NCI-H1105 (cell line): ENCODE results near the gene FARS2.
"Not testable (repeated sequence)": the region's sequence is repeated elsewhere in the genome, so short reads cannot be mapped to it uniquely, and the experiment has no call there.

Experiments
- DNase-seq: peaks from one replicate; lab custom pipeline; 2025; lab: John Stamatoyannopoulos, UW

The FARS2 gene

DNA sequence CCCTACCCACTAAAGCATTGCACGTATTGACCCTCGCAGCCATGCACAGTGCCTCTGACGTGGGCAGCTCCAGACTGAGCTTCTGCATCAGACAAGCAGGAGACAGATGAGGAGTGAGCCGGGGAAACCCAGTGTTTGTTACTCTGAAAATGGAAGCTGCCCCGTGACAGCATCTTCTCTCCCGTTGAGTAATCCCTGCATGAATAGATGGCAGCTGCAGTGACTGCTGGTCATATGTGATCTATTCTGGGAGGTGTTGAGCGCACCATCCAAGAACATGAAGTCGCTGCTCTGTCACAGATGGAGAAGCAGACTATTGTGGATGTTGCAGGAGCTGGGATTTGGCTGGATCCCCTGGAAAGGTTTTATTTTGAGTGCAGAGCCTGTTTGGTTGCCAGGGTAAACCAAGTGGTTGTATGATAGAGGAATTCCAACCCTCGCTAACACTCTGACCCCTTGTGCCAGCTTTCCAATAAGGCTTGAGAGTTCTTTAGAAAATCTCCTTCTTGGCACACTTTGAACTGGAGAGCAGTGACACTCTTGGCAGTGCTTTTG, 503.2 kb downstream of the FARS2 start:
- DNase-seq, result no peak

GRCh38 chr6:5765141-5765760, 503.9 kb downstream of the FARS2 start:
- no peak for DNase-seq

DNA sequence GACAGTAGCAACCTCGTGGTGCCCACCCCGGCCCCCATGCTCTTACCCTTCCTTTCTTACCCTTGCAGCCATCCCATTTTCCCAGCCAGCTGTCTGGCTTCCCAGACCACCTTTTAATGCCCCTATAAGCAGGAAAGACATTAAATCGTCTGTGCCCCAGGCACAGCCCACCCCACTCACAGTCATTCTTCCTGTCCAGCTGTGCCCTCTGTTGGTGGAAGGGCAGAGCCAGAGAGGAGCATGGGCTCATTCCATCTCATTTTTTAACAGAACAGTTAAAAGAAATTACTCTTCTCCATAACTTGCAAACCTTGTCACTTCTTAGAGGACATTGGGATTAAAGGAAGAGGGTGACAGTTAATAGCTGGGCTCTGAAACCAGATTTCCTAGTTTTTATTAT, 504.9 kb downstream of the FARS2 start:
- no peak for DNase-seq

DNA sequence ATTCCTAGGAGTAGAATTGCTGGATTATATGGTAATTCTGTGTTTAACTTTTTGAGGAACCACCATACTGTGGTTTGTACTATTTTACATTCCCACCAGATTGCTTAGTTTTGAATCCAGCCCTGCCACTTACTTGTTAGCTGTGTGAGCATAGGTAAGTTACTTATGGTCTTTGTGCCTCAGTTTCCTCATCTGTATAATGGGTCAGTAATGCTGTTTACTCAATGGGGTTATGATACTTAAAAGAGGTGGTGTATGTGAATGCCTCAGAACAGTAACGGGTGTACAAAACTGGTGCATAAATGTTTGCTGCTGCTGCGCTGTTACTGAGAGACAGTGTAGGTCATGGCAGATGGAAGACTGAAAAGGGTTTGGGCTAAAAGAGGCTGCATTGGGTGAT, 506.2 kb downstream of the FARS2 start:
- DNase-seq, result no peak

- DNase-seq, result no peak
These were observed 509.9 kb downstream of the FARS2 start for GRCh38 chr6:5771211-5771610.

DNA sequence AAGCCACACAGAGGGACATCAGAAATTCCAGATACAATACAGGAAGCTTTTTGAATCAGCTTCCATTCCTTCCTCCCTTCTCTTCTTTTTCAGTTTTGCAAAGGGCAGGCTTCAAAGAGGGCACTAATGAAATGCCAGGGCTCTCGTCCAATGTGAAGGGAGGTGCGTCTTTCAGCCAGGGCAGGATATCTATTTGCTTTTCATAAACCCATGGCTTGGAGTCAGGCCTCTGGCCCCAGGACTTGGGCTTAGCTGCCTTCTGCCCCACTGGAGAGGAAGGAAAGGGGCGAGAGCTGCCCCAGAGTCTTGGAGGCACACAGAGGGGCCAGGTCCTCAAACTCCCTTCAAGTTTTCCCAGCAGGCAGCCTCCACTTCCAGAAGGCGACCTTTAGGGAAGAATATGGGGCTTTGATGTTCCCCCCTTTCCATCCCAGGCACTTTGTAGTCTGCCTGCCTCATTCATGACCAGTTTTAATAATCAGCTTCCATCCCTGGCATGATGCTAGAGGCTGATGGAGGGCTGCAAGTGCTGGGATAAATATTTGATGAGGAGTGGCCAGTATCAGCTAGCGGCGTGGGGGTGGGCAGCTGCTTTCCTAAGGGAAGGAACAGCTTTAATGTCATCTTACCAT, 510.6 kb downstream of the FARS2 start:
- no peak for DNase-seq

GRCh38 chr6:5772408-5773120, 511.3 kb downstream of the FARS2 start:
- DNase-seq, result no peak

DNA sequence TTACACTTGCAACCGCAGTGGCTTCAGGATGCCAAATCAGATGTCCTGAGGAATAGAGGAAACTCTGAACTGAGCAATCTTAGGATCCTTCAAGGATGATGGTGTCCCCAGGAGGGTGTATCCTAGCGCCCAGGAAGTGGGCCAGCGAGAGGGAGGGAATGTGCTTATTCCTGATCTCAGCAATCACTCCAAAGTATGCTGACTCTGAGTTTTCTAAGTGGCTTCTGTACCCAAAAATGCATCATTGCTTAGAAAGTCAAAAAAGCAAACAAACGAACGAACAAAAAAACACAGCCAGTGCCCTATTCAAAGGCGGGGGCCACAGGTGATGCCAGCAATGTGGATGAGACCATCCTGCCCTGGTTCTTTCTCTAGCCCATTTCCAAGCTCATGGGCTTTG, 514.8 kb downstream of the FARS2 start:
- DNase-seq, result no peak

DNA sequence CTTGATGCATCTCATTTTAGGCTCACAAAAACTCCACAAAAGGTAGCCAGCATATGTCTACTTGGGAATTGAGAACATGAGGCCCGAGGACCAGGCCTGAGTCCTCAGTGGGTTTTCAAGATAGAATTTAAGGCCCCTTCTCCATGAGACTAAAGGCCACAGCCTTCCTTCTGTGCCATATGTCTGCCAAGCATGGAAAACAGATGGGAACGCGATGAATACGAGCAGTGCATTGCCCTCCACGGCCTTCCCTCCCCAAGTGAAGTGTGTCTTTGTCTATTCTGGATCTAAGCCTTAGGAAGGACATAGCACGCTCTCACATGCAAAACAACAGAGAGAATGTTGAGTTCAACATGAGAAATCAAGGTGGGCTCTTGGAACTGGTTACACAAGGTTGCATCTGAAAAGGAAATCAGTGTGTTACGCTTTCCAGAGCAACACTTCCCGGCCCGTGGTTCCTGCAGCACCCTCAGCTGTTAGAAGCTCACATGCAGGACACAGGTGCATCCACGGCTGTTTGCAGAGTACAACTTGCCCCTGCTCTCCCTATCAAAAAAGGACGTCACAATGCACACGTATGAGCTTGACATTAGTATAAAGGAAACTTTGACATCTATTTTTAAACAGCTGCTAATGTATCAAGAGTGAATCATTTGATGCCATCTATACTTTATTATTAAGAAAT, 515.5 kb downstream of the FARS2 start:
- DNase-seq, result no peak

DNA sequence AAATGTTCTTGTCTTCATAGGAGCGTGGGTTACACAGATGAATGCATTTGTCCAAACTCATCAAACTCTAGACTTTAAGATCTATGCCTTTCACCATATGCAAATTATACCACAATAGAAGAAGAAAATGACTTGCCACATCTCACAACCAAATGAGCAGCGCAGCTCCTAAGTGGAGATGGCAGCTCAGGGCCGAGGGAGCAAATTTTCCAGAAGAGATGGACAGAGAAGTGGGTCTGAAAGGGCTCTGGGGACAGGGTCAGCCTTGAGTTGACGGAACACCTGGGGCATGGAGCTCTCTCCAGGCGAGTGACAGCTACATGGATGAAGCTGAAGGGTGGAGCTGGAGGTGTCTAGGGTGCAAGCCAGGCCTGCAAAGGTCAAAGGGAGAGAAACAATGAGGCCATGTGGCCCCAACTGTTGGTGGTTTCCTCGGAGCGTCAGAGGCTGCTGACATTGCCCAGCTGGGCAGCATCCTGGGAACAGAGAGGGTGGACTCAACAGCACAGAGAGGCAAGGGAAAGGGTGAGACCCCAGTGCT, 517.1 kb downstream of the FARS2 start:
- no peak for DNase-seq

GRCh38 chr6:5778906-5779305, 517.6 kb downstream of the FARS2 start:
- DNase-seq, result no peak

DNA sequence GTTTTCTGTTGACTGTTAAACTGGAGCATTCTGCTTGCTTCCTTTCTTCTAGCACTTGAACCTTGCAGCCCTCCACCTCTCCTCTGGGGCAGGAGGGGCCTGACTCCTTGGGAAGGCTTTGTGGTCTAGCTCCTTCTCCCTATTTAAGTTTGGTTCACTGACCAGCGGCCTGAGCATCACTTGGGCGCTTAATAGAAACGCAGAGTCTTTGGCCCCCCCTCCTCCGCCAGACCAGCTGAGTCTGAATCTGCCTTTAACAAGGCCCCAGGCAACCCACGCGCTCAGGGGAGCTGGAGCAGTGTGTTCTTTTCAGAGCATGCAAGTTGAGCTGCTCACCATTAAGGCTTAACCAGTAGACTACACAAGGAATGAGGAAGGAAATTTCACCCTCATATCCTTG, 519.7 kb downstream of the FARS2 start:
- no peak for DNase-seq

DNA sequence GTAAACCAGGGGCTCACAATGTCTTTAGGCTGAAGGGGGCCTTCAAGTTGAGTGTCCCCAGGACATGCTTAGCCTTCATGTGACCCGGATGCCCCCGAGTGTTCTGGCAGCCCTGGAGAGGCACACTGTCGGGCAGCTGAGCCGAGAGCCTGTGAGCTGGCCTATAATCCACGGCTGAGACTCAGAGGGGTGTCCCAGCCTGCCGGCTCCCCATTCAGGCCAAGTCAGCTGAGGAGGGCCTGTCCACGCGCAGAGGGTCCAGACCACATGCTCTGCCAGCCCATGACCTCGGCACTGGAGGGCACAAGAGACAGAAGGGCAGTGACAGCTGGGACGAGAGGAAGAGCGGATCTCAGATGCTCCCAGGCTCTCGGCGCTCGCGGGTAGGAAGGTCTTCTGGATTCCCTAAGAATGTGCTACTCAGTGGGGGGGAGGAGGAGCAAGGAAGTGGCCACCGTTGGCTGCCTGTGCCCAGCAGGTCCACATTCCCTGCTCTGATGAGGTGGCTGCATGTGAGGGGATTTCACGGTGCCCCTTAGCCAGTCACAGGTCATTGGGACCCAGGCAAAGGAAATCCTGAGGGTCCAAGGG, 520.7 kb downstream of the FARS2 start:
- no peak for DNase-seq

GRCh38 chr6:5782783-5783547, 521.7 kb downstream of the FARS2 start:
- peak; percentile 87 for DNase-seq

DNA sequence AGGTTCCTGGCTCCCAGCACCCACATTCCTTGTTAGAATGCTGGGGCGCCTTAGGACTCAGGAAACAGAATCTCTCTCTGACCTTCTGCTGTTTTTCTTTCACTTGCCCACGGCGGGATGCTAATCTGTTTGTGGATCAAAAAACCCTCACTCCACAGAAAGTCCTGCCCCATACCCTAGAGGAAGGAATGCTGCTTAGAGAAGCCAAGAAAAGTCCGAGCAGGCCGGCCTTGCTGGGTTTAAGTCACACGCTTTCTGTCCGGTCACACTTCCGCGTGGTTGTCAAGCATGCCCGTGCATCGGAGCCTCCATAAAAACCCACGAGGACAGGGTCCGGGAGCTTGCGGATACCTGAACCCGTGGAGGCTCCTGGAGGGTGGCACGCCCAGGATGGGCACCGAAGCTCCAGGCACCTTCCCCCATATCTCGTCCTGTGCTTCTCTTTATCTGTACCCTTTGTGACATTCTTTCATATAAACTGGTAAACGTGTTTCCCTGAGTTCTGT, 522.3 kb downstream of the FARS2 start:
- DNase-seq, result no peak

DNA sequence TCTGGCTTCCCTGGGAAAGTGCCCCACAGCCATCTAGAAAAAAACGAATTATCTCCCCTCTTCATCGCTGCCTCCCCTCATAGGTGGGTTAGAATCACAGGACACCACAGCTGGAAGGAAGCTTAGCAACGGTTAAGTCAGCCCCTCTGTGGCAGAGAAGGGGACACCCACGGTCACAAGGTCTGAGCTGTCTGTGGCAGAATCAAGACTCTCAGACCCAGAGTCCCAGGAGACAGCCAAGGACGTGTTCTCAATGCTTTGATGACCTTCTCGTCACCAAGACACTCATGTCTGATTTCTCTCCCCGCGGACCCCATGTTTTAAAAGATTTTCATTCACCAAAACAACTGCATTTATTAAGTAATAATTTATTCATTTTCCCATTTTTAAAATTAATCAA, 523.9 kb downstream of the FARS2 start:
- DNase-seq, result no peak

DNA sequence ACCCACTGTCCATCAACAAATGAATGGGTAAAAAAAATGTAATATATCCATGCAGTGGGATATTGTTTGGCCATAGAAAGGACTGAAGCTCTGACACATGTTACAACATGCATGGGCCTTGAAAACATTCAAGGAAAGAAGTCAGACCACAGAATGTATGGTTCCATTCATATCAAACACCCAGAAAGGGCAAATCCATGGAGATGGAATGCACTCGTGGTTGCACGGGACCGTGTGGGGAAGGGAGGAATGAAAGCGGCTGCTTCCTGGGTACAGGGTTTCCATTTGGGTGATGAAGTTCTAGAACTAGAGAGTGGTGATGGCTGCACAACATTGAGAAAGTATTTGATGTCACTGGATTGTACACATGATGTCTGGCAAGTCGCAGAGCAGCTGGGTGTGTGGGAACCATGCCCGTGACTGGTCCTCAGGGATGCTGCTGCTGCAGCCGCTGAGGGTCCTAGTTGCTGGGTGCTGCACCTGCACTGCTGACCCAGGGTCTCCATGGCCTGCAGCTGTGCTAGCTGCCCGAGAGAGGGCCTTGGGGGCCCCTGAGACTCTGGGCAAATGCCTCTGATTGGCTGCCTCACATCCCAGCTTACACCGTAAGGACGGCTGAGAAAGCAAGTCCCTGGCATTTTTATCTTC, 525.1 kb downstream of the FARS2 start:
- no peak for DNase-seq

GRCh38 chr6:5786969-5787720, 525.8 kb downstream of the FARS2 start:
- DNase-seq, result no peak

DNA sequence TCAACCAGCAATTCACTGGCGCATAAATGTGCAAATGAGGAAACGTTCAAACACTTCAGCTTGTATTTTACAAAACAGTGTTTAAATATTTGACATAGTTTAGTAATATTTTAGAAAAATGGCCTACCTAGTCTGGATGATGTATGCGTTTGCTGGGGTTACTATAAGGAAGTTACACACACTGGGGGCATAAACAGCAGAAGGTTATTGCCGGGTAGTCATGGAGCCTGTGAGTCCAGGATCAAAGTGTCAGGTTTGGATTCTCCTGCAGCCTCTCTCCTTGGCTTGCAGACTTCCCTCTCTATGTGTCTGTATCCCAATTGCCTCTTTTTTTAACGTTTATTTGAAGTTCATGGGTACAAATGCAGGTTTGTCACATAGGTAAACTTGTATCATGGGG, 528.1 kb downstream of the FARS2 start:
- DNase-seq, result not testable (repeated sequence)

- not testable (repeated sequence) for DNase-seq
These were observed 535.2 kb downstream of the FARS2 start for GRCh38 chr6:5796555-5796954.
